ENCODE measurements around the gene G3BP2.

The G3BP2 gene

GRCh38 chr4:75630174-75630936, 42.9 kb downstream of the G3BP2 start, which contains the start of gene CDKL2:
TSS of gene CDKL2 (minus strand) at chr4:75630528. CDS start at chr4:75625988, 4,540 bp downstream.
- Histone ChIP-seq H2AFZ (ENCODE audit: low read depth, low read length, severe bottlenecking) (peak within 1 kb of the TSS; percentile 95), H3K27me3 (ENCODE audit: low read length) (no peaks in the 10 kb centered on the region), H3F3A (ENCODE audit: insufficient read depth) (no peaks in the 10 kb centered on the region), H3K27ac (ENCODE audit: low read depth, low read length) (no peak within 1 kb of the TSS), H3K4me2 (ENCODE audit: low read depth, low read length, poor library complexity, severe bottlenecking) (peak within 1 kb of the TSS; percentile 58), H3K79me2 (ENCODE audit: insufficient read depth, low read length) (no peaks in the 10 kb centered on the region), H4K20me1 (ENCODE audit: low read depth, low read length) (no peaks in the 10 kb centered on the region), H3K9me2 (replicated peaks; ENCODE audit: insufficient read depth, low read length) (no peaks in the 10 kb centered on the region), H3K4me3 (ENCODE audit: insufficient read depth, low read length, poor library complexity, severe bottlenecking) (peak within 1 kb of the TSS; percentile 44), H3K36me3 (ENCODE audit: low read length) (no peaks in the 10 kb centered on the region), H3K9ac (ENCODE audit: low read length) (peak within 1 kb of the TSS; percentile 22), H3K9me3 (ENCODE audit: insufficient read depth, low read length) (no peaks in the 10 kb centered on the region)
- TF ChIP-seq, protein P1, sequence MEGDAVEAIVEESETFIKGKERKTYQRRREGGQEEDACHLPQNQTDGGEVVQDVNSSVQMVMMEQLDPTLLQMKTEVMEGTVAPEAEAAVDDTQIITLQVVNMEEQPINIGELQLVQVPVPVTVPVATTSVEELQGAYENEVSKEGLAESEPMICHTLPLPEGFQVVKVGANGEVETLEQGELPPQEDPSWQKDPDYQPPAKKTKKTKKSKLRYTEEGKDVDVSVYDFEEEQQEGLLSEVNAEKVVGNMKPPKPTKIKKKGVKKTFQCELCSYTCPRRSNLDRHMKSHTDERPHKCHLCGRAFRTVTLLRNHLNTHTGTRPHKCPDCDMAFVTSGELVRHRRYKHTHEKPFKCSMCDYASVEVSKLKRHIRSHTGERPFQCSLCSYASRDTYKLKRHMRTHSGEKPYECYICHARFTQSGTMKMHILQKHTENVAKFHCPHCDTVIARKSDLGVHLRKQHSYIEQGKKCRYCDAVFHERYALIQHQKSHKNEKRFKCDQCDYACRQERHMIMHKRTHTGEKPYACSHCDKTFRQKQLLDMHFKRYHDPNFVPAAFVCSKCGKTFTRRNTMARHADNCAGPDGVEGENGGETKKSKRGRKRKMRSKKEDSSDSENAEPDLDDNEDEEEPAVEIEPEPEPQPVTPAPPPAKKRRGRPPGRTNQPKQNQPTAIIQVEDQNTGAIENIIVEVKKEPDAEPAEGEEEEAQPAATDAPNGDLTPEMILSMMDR (IDR thresholded peaks at IDR 0.05; ENCODE audit: insufficient read depth, low read length, poor library complexity, severe bottlenecking), result no peak
- no peak for TF ChIP-seq EZH2phosphoT487 (conservative IDR thresholded peaks at IDR 0.05; ENCODE audit: low read length)

DNA sequence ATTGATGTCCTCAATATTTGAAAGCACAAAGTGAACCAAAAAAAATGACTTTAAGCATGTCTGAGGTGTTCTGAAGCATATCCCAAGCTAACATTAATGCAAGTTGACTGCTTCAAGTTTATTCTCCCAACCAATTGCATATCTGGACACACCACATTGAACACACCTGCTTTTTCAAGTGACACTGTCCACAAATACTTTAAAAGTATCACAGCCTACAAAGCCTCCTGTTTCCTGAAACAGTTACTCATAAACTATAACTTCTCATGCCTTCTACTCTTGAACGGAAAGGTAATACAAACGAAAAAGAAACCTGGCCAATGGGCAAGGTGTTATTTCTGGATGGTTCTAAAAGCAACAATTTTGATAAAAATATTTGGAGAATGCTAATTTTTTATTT, 44.0 kb downstream of the G3BP2 start:
- H3K79me2 ChIP-seq (ENCODE audit: insufficient read depth, low read length), result no peaks in the 10 kb centered on the region
- no peaks in the 10 kb centered on the region for H3K9me2 ChIP-seq (replicated peaks; ENCODE audit: insufficient read depth, low read length)
- no peak overlapping the region for H3K4me2 ChIP-seq (ENCODE audit: low read depth, low read length, poor library complexity, severe bottlenecking)
- no peaks in the 10 kb centered on the region for H3K27me3 ChIP-seq (ENCODE audit: low read length)
- no peaks in the 10 kb centered on the region for H3K9me3 ChIP-seq (ENCODE audit: insufficient read depth, low read length)
- no peak overlapping the region for H3K27ac ChIP-seq (ENCODE audit: low read depth, low read length)
- no peak for TF ChIP-seq EZH2phosphoT487 (conservative IDR thresholded peaks at IDR 0.05; ENCODE audit: low read length)
- TF ChIP-seq, protein P1 (IDR thresholded peaks at IDR 0.05; ENCODE audit: insufficient read depth, low read length, poor library complexity, severe bottlenecking), result no peak
- H3K9ac ChIP-seq (ENCODE audit: low read length), result no peak overlapping the region
- no peak overlapping the region for H2AFZ ChIP-seq (ENCODE audit: low read depth, low read length, severe bottlenecking)
- no peak overlapping the region for H3K4me3 ChIP-seq (ENCODE audit: insufficient read depth, low read length, poor library complexity, severe bottlenecking)
- H3K36me3 ChIP-seq (ENCODE audit: low read length), result no peaks in the 10 kb centered on the region
- H4K20me1 ChIP-seq (ENCODE audit: low read depth, low read length), result no peaks in the 10 kb centered on the region
- H3F3A ChIP-seq (ENCODE audit: insufficient read depth), result no peaks in the 10 kb centered on the region

DNA sequence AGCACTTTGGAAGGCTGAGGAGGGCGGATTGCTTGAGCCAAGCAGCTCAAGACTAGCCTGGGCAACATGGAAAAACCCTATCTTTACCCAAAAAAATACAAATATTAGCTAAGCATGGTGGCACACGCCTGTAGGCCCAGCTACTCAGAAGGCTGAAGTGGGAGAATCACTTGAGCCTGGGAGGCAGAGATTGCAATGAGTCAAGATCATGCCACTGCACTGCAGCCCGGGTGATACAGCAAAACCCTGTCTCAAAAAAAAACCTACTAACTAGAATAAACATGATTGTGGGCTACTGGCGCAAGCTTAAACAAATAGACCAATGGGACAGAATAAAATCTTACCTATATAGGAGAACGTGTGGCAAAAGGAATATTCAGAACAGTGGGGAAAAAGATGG, 50.2 kb downstream of the G3BP2 start:
- H3K79me2 ChIP-seq (ENCODE audit: insufficient read depth, low read length), result no peaks in the 10 kb centered on the region
- H3K9me2 ChIP-seq (replicated peaks; ENCODE audit: insufficient read depth, low read length), result no peaks in the 10 kb centered on the region
- no peaks in the 10 kb centered on the region for H4K20me1 ChIP-seq (ENCODE audit: low read depth, low read length)
- H3K9ac ChIP-seq (ENCODE audit: low read length), result no peak overlapping the region
- H3K27me3 ChIP-seq (ENCODE audit: low read length), result no peaks in the 10 kb centered on the region
- H3K27ac ChIP-seq (ENCODE audit: low read depth, low read length), result no peak overlapping the region
- H3F3A ChIP-seq (ENCODE audit: insufficient read depth), result no peaks in the 10 kb centered on the region
- TF ChIP-seq, protein P1 (IDR thresholded peaks at IDR 0.05; ENCODE audit: insufficient read depth, low read length, poor library complexity, severe bottlenecking), result no peak
- no peak for TF ChIP-seq EZH2phosphoT487 (conservative IDR thresholded peaks at IDR 0.05; ENCODE audit: low read length)
- no peak overlapping the region for H3K4me2 ChIP-seq (ENCODE audit: low read depth, low read length, poor library complexity, severe bottlenecking)
- no peaks in the 10 kb centered on the region for H3K9me3 ChIP-seq (ENCODE audit: insufficient read depth, low read length)
- H3K4me3 ChIP-seq (ENCODE audit: insufficient read depth, low read length, poor library complexity, severe bottlenecking), result no peak overlapping the region
- no peak overlapping the region for H2AFZ ChIP-seq (ENCODE audit: low read depth, low read length, severe bottlenecking)
- H3K36me3 ChIP-seq (ENCODE audit: low read length), result no peaks in the 10 kb centered on the region

Measured in SU-DHL-6 (cell line).